SH-SY5Y (cell line): Measurements from ENCODE around the gene STX12.

Source experiments
- GATA2 ChIP-seq: IDR thresholded peaks from 2 replicates; pipeline ENCODE4 v1.6.1; 2011; ENCODE audit warnings: mild to moderate bottlenecking, low read depth, low read length
- GATA3 ChIP-seq: IDR thresholded peaks from 2 replicates; pipeline ENCODE4 v1.6.1; 2011; ENCODE audit warnings: low read depth, mild to moderate bottlenecking, low read length, moderate library complexity

GRCh38 chr1:27763358-27763757, 9.7 kb upstream of the STX12 start:
- no peak for TF ChIP-seq GATA2
- TF ChIP-seq GATA3 = no peak
